SK-N-SH (cell line): ENCODE measurements around the gene GNAT1. TPM values are rescaled to one million over a fixed set of nuclear protein-coding genes. Genes with fewer than 3 reads are reported as not detected.

ENCODE experiments used
- CTCF ChIA-PET: fragments of 300-600, 350-600 bp; formaldehyde crosslinking; extraction: SDS; loops from one replicate; lab custom pipeline; 2021; lab: Yijun Ruan, JAX
- POLR2A ChIA-PET: fragments of 350-600 bp; sonication (Branson Sonifier 250); formaldehyde crosslinking; extraction: SDS; loops from one replicate; lab custom pipeline; 2020; ENCODE audit warnings: antibody characterized with exemption, inconsistent platforms; lab: Yijun Ruan, JAX
- DNase-seq: peaks from one replicate; pipeline ENCODE4 v3.0.0; 2012
- H2AFZ ChIP-seq: fragments of 200-600 bp; sonication (generic); 2 replicates; pipeline ENCODE4 v1.8.1; 2016; ENCODE audit warnings: antibody characterized with exemption, mild to moderate bottlenecking, low read depth
- H3F3A ChIP-seq: fragments of 200-600 bp; sonication (generic); replicated peaks from 2 replicates; pipeline ENCODE3; 2016; ENCODE audit warnings: antibody characterized with exemption, mild to moderate bottlenecking; ENCODE audit not compliant: insufficient read depth
- H3K27ac ChIP-seq, 2 experiments: fragments of 200-500 bp in 1 of 2; fragments of 200-600 bp in 1 of 2; sonication (Bioruptor generic) in 1 of 2; sonication (generic), shearing (Covaris generic) in 1 of 2; 2 replicates each; pipeline versions ENCODE4 v1.5.1 to v1.6.1; 2014 to 2016; ENCODE audit warnings: low read depth in 2 of 2, inconsistent platforms in 1 of 2, low read length in 1 of 2, mild to moderate bottlenecking in 1 of 2, mixed read lengths in 1 of 2
- H3K27me3 ChIP-seq: fragments of 200-600 bp; sonication (generic), shearing (Covaris generic); 2 replicates; pipeline ENCODE4 v1.6.1; 2016; ENCODE audit warnings: mixed run types; ENCODE audit not compliant: insufficient read depth
- H3K36me3 ChIP-seq, 2 experiments: fragments of 200-500 bp in 1 of 2; fragments of 200-600 bp in 1 of 2; sonication (Bioruptor generic) in 1 of 2; sonication (generic) in 1 of 2; replicated peaks in 1 of 2; 2 replicates each; pipeline versions ENCODE3 to v1.5.1; 2014 to 2016; ENCODE audit warnings: low read length in 1 of 2, mild to moderate bottlenecking in 1 of 2; ENCODE audit not compliant: insufficient read depth in 2 of 2, control insufficient read depth in 1 of 2
- H3K4me1 ChIP-seq, 2 experiments: fragments of 200-500 bp in 1 of 2; fragments of 200-600 bp in 1 of 2; sonication (Bioruptor generic) in 1 of 2; sonication (generic), shearing (Covaris generic) in 1 of 2; 2 replicates each; pipeline versions ENCODE4 v1.5.1 to v1.6.1; 2014 to 2016; ENCODE audit warnings: low read depth in 1 of 2, low read length in 1 of 2, mixed run types in 1 of 2; ENCODE audit not compliant: insufficient read depth in 2 of 2, control insufficient read depth in 1 of 2
- H3K4me2 ChIP-seq: fragments of 200-600 bp; sonication (generic), shearing (Covaris generic); 2 replicates; pipeline ENCODE4 v1.6.1; 2017; ENCODE audit warnings: mixed run types
- H3K4me3 ChIP-seq, 2 experiments: fragments of 200-500 bp in 1 of 2; fragments of 200-600 bp in 1 of 2; sonication (Bioruptor generic) in 1 of 2; sonication (generic), shearing (Covaris generic) in 1 of 2; 2 replicates each; pipeline versions ENCODE4 v1.5.1 to v1.8.1; 2014 to 2016; ENCODE audit warnings: low read depth in 2 of 2, inconsistent platforms in 1 of 2, low read length in 1 of 2, mild to moderate bottlenecking in 1 of 2, mixed read lengths in 1 of 2, moderate library complexity in 1 of 2
- H3K79me2 ChIP-seq: fragments of 200-600 bp; sonication (generic); 2 replicates; pipeline ENCODE4 v1.8.1; 2017; ENCODE audit warnings: mild to moderate bottlenecking; ENCODE audit not compliant: insufficient read depth
- H3K9ac ChIP-seq: fragments of 200-600 bp; sonication (generic); 2 replicates; pipeline ENCODE4 v1.6.1; 2017; ENCODE audit warnings: mixed run types
- H3K9me2 ChIP-seq: fragments of 200-600 bp; sonication (generic); 2 replicates; pipeline ENCODE4 v1.6.1; 2017; ENCODE audit warnings: mixed run types
- H3K9me3 ChIP-seq: fragments of 200-600 bp; sonication (generic); 2 replicates; pipeline ENCODE4 v1.6.1; 2017; ENCODE audit warnings: mixed run types, mild to moderate bottlenecking, moderate library complexity
- H4K20me1 ChIP-seq: fragments of 200-600 bp; sonication (generic); 2 replicates; pipeline ENCODE4 v1.6.1; 2017; ENCODE audit warnings: mild to moderate bottlenecking, mixed run types; ENCODE audit not compliant: insufficient read depth
- EP300 ChIP-seq, 2 experiments: IDR thresholded peaks; 2 replicates each; pipeline versions ENCODE4 v1.4.0 to v1.6.1; 2012; ENCODE audit warnings: borderline replicate concordance in 1 of 2, low read depth in 1 of 2, low read length in 1 of 2
- FOSL2 ChIP-seq: IDR thresholded peaks from 2 replicates; pipeline ENCODE4 v1.4.0; 2012; ENCODE audit warnings: low read depth, mild to moderate bottlenecking, moderate library complexity, borderline replicate concordance
- FOXJ3 ChIP-seq: sonication (generic); formaldehyde crosslinking; IDR thresholded peaks from 2 replicates; pipeline ENCODE4 v1.5.1; 2020; ENCODE audit warnings: mild to moderate bottlenecking, missing genetic modification reagents
- GABPA ChIP-seq: IDR thresholded peaks from 2 replicates; pipeline ENCODE4 v1.4.0; 2012; ENCODE audit warnings: low read depth, mild to moderate bottlenecking
- IRF3 ChIP-seq: fragments of 150-350 bp; IDR thresholded peaks from 2 replicates; pipeline ENCODE4 v1.6.1; 2016; ENCODE audit warnings: mild to moderate bottlenecking, low read depth, low read length
- JUND ChIP-seq: IDR thresholded peaks from 2 replicates; pipeline ENCODE4 v1.4.0; 2012
- MAX ChIP-seq: IDR thresholded peaks from 2 replicates; pipeline ENCODE4 v1.4.0; 2012; ENCODE audit warnings: low read depth
- POLR2AphosphoS5 ChIP-seq: IDR thresholded peaks from 2 replicates; pipeline ENCODE4 v1.6.1; 2012; ENCODE audit warnings: low read depth, low read length
- RCOR1 ChIP-seq: fragments of 150-350 bp; IDR thresholded peaks from 2 replicates; pipeline ENCODE4 v1.6.1; 2017; ENCODE audit warnings: antibody characterized with exemption, low read length
- REST ChIP-seq: IDR thresholded peaks from 2 replicates; pipeline ENCODE4 v1.6.1; 2012; ENCODE audit warnings: mild to moderate bottlenecking, low read depth, low read length, moderate library complexity
- RFX5 ChIP-seq: IDR thresholded peaks from 2 replicates; pipeline ENCODE4 v1.6.1; 2012; ENCODE audit warnings: mild to moderate bottlenecking, improper control_type of control experiment, low read length
- RXRA ChIP-seq: IDR thresholded peaks from 2 replicates; pipeline ENCODE4 v1.4.0; 2012; ENCODE audit warnings: low read depth, mild to moderate bottlenecking, borderline replicate concordance
- SIN3A ChIP-seq: IDR thresholded peaks from 2 replicates; pipeline ENCODE4 v1.6.1; 2012; ENCODE audit warnings: low read depth, mild to moderate bottlenecking, low read length, moderate library complexity, borderline replicate concordance
- SMC3 ChIP-seq: IDR thresholded peaks from 2 replicates; pipeline ENCODE4 v1.6.1; 2012; ENCODE audit warnings: low read depth, low read length, improper control_type of control experiment
- TAF1 ChIP-seq: IDR thresholded peaks from 2 replicates; pipeline ENCODE4 v1.6.1; 2012; ENCODE audit warnings: low read depth, mild to moderate bottlenecking, low read length, moderate library complexity, borderline replicate concordance
- TCF12 ChIP-seq: IDR thresholded peaks from 2 replicates; pipeline ENCODE4 v1.4.0; 2012
- USF1 ChIP-seq: IDR thresholded peaks from 2 replicates; pipeline ENCODE4 v1.4.0; 2012; ENCODE audit warnings: low read depth, borderline replicate concordance
- YY1 ChIP-seq: IDR thresholded peaks from 2 replicates; pipeline ENCODE4 v1.4.0; 2012; ENCODE audit warnings: low read depth, mild to moderate bottlenecking
- WGBS: methylation state at CpG from one replicate; pipeline ENCODE4 v1.1.6; 2017; ENCODE audit warnings: low lambda C conversion rate; 5-methylcytosine and 5-hydroxymethylcytosine counted together
- polyA plus RNA-seq, 3 experiments: library from polyadenylated mRNA; depleted of rRNA; stranded (reverse); fragments of >200 nt; gene quantifications; 2 replicates each; pipeline ENCODE4 v1.2.3, GENCODE V29; 2012

The GNAT1 gene
- polyA plus RNA-seq, 1 of the 3 experiments (the other 2 are of a cell fraction), result not detected

GRCh38 chr3:50237754-50238548 lies 46.5 kb downstream of the GNAT1 start (continued):
- TF ChIP-seq MAX, result peak; percentile 41; the same call in 1 of the 2 replicates

GRCh38 chr3:50238549-50239026 lies 47.2 kb downstream of the GNAT1 start:
- Histone ChIP-seq H3K27ac (peak overlapping the region; percentile 60 to 90), H3K27me3 (no peaks in the 10 kb centered on the region), H4K20me1 (peaks cover 58% of the 10 kb centered on the region), H3K9me2 (no peaks in the 10 kb centered on the region), H3K4me3 (peak overlapping the region; percentile 82 to 98), H3K9me3 (no peaks in the 10 kb centered on the region), H3K4me2 (peak overlapping the region; percentile 96), H3K9ac (peak overlapping the region; percentile 95), H2AFZ (no peak overlapping the region), H3K36me3 (peaks cover 0 to 11% of the 10 kb centered on the region in 2 experiments), H3K79me2 (peaks cover 76% of the 10 kb centered on the region), H3F3A (peaks cover 13% of the 10 kb centered on the region), H3K4me1 (peaks cover 8 to 26% of the 10 kb centered on the region in 2 experiments; a peak in 2 of 4 replicates)
- TF ChIP-seq IRF3 (no peak), EP300 (IDR thresholded peaks at IDR 0.05; ENCODE audit: borderline replicate concordance in 1 of 2, low read depth in 1 of 2, low read length in 1 of 2) (no peak), RCOR1 (no peak), TCF12 (no peak), RXRA (no peak), RFX5 (no peak), FOXJ3 (CRISPR knock-in tag) (no peak), TAF1 (no peak), JUND (no peak), SMC3 (no peak), YY1 (no peak), GABPA (no peak), POLR2AphosphoS5 (no peak), USF1 (no peak), FOSL2 (no peak), REST (no peak), SIN3A (no peak)
- 76% methylated on average over 6 of the region's 7 CpGs for WGBS
- POLR2A ChIA-PET, result interaction anchor here (0.6 to 1.0 kb wide), 3 partner anchors 21 to 42 kb away, joined by 3 read pairs; no protein-coding TSS in a partner anchor
- DNase-seq, result no peak
- CTCF ChIA-PET, result interaction anchor here (0.6 to 61.6 kb wide), 6 partner anchors 6 to 200 kb away, joined by 3 to 1375 read pairs (median 218); partner anchors contain the start of genes GNAI2 and GNAT1
